ENCODE results near the gene CAMK2A. TPM values are rescaled to one million over a fixed set of nuclear protein-coding genes. Genes with fewer than 3 reads are reported as not detected.
"Not testable (repeated sequence)": the region's sequence is repeated elsewhere in the genome, so short reads cannot be mapped to it uniquely, and the experiment has no call there.

CAMK2A gene
- total RNA-seq, 2 donors from 2014 or later: 4.9 to 18.2 TPM

GRCh38 chr5:150248946-150249345, 40.6 kb downstream of the CAMK2A start:
- Histone ChIP-seq H3K27me3 (no peaks in the 10 kb centered on the region), H3K9me3 (no peaks in the 10 kb centered on the region), H3K27ac (no peak overlapping the region), H3K36me3 (no peaks in the 10 kb centered on the region), H3K4me3 (no peak overlapping the region), H3K4me1 (peaks cover 0 to 29% of the 10 kb centered on the region in 2 donors)
- no peak for DNase-seq (ENCODE audit: low spot score)
- TF ChIP-seq CTCF (IDR thresholded peaks at IDR 0.05): no peak

DNA sequence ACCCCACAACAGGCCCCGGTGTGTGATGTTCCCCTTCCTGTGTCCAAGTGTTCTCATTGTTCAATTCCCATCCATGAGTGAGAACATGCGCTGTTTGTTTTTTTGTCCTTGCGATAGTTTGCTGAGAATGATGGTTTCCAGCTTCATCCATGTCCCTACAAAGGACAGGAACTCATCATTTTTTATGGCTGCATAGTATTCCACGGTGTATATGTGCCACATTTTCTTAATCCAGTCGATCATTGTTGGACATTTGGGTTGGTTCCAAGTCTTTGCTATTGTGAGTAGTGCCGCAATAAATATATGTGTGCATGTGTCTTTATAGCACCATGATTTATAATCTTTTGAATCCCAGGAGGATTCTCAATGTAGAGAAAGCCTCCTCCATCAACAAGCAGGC, 41.1 kb downstream of the CAMK2A start:
- not testable (repeated sequence) for DNase-seq (ENCODE audit: low spot score); H3K27ac ChIP-seq; H3K4me3 ChIP-seq; H3K9me3 ChIP-seq; H3K27me3 ChIP-seq; H3K36me3 ChIP-seq
- peaks cover 0 to 31% of the 10 kb centered on the region in 2 donors for H3K4me1 ChIP-seq

- no peak overlapping the region for H3K4me3 ChIP-seq
- no peak for DNase-seq (ENCODE audit: low spot score)
- no peaks in the 10 kb centered on the region for H3K27me3 ChIP-seq
- peaks cover 0 to 31% of the 10 kb centered on the region in 2 donors for H3K4me1 ChIP-seq
- no peaks in the 10 kb centered on the region for H3K36me3 ChIP-seq
- H3K27ac ChIP-seq: no peak overlapping the region
- no peaks in the 10 kb centered on the region for H3K9me3 ChIP-seq
- no peak for TF ChIP-seq CTCF (IDR thresholded peaks at IDR 0.05)
Observed at GRCh38 chr5:150247726-150248125, 41.8 kb downstream of the CAMK2A start.

DNA sequence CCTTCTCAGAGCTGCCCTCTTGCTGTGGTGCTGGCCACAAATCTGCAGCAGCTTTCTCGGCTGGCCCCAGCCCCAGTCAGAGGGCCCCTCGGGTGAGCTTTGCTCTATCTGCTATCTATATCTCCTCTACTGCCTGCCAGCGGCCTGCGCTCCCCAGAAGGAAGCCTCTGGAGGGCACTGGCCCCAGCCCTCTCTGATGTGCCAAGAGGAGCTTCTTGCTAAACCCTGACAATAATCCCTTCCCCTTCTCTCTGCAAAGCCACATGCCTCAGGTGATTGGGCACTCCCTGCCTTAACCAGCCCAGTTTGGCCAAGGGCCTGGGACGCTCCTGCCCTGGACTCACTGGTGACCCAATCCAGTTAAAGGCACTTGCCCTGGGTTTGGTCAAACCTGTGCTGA, 42.7 kb downstream of the CAMK2A start:
- no peak for TF ChIP-seq CTCF (IDR thresholded peaks at IDR 0.05)
- peaks cover 0 to 31% of the 10 kb centered on the region in 2 donors for H3K4me1 ChIP-seq
- H3K36me3 ChIP-seq: no peaks in the 10 kb centered on the region
- H3K9me3 ChIP-seq: no peaks in the 10 kb centered on the region
- DNase-seq (ENCODE audit: low spot score): no peak
- H3K27ac ChIP-seq: no peak overlapping the region
- H3K27me3 ChIP-seq: no peaks in the 10 kb centered on the region
- no peak overlapping the region for H3K4me3 ChIP-seq

- Histone ChIP-seq H3K27ac (peak overlapping the region; percentile 73 to 74), H3K4me1 (peaks cover 0 to 31% of the 10 kb centered on the region in 2 donors), H3K27me3 (no peaks in the 10 kb centered on the region), H3K4me3 (no peak overlapping the region), H3K9me3 (no peaks in the 10 kb centered on the region), H3K36me3 (no peaks in the 10 kb centered on the region)
- no peak for DNase-seq (ENCODE audit: low spot score)
- no peak for TF ChIP-seq CTCF (IDR thresholded peaks at IDR 0.05)
Observed at GRCh38 chr5:150246429-150246828, 43.1 kb downstream of the CAMK2A start.

DNA sequence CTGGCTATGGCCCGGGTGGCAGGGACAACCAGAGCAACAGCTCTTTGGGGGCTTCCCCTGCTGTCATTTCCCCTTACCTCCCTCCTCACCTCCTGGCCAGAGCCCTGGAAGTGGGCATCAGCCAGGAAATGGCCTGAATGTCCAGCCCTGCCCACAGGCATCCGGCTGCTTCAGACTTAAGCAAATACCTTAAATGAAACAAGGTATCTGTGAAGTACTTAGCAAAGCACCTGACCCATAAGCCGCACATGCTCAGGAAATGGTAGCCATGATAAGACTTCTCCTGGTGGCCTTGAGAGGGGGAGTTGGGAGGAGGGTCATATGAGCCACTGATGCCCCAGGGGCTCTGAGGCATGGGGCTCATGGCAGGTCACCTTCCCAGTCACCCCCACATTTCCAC, 43.8 kb downstream of the CAMK2A start:
- H3K4me1 ChIP-seq: peaks cover 0 to 31% of the 10 kb centered on the region in 2 donors
- H3K27ac ChIP-seq: peak overlapping the region; percentile 73 to 74
- TF ChIP-seq CTCF (IDR thresholded peaks at IDR 0.05): no peak
- H3K9me3 ChIP-seq: no peaks in the 10 kb centered on the region
- no peak for DNase-seq (ENCODE audit: low spot score)
- H3K4me3 ChIP-seq: no peak overlapping the region
- no peaks in the 10 kb centered on the region for H3K27me3 ChIP-seq
- H3K36me3 ChIP-seq: no peaks in the 10 kb centered on the region
